Liver (tissue), 9 donors: ENCODE results near the gene ECHS1. TPM values are rescaled to one million over a fixed set of nuclear protein-coding genes. Genes with fewer than 3 reads are reported as not detected.

Experiments
- DNase-seq: peaks from one replicate; pipeline ENCODE4 v3.0.0-alpha.2; 2017; ENCODE audit warnings: low spot score
- H3K27ac ChIP-seq, 2 donors: one replicate each; pipeline ENCODE4 v1.7.0; 2013; ENCODE audit warnings: inconsistent platforms in 2 of 2, low read length in 2 of 2, control low read depth in 1 of 2, low read depth in 1 of 2, mild to moderate bottlenecking in 1 of 2
- H3K27me3 ChIP-seq, 4 donors: one replicate each; pipeline versions ENCODE4 v1.6.1 to v1.7.0; 2013; ENCODE audit warnings: low read length in 3 of 4, inconsistent platforms in 1 of 4, mild to moderate bottlenecking in 1 of 4, moderate library complexity in 1 of 4; ENCODE audit not compliant: control insufficient read depth in 4 of 4, insufficient read depth in 4 of 4
- H3K36me3 ChIP-seq, 4 donors: one replicate each; pipeline versions ENCODE4 v1.6.1 to v1.7.0; 2013; ENCODE audit warnings: low read length in 3 of 4, mild to moderate bottlenecking in 3 of 4, low read depth in 1 of 4, moderate library complexity in 1 of 4; ENCODE audit not compliant: control insufficient read depth in 4 of 4, insufficient read depth in 3 of 4
- H3K4me1 ChIP-seq, 4 donors: one replicate each; pipeline versions ENCODE4 v1.6.1 to v1.7.0; 2013; ENCODE audit warnings: low read length in 3 of 4, mild to moderate bottlenecking in 3 of 4, moderate library complexity in 1 of 4; ENCODE audit not compliant: control insufficient read depth in 4 of 4, insufficient read depth in 4 of 4
- H3K4me3 ChIP-seq, 3 donors: one replicate each; pipeline versions ENCODE4 v1.6.1 to v1.7.0; 2013; ENCODE audit warnings: low read length in 3 of 3, control low read depth in 1 of 3, low read depth in 1 of 3, mild to moderate bottlenecking in 1 of 3
- H3K9ac ChIP-seq, 2 donors: one replicate each; pipeline ENCODE4 v1.7.0; 2013; ENCODE audit warnings: low read length in 2 of 2, mild to moderate bottlenecking in 2 of 2, moderate library complexity in 2 of 2, control low read depth in 1 of 2, low read depth in 1 of 2
- H3K9me3 ChIP-seq, 4 donors: one replicate each; pipeline versions ENCODE4 v1.6.1 to v1.7.0; 2013; ENCODE audit warnings: low read length in 3 of 4; ENCODE audit not compliant: control insufficient read depth in 4 of 4
- ATF3 ChIP-seq: IDR thresholded peaks from 2 replicates; pipeline ENCODE4 v1.6.1; 2016; ENCODE audit warnings: antibody characterized with exemption
- CTCF ChIP-seq: fragments of 150-350 bp; IDR thresholded peaks from 2 replicates; pipeline ENCODE4 v1.5.1; 2017; ENCODE audit warnings: improper control_type of control experiment, low read depth, low read length; ENCODE audit not compliant: missing input control
- EGR1 ChIP-seq, 2 donors: IDR thresholded peaks; 2 replicates each; pipeline ENCODE4 v1.6.1; 2016 to 2018; ENCODE audit warnings: antibody characterized with exemption in 2 of 2, low read depth in 2 of 2
- FOXA1 ChIP-seq: IDR thresholded peaks from 2 replicates; pipeline ENCODE4 v1.6.1; 2016; ENCODE audit warnings: antibody characterized with exemption
- FOXA2 ChIP-seq: IDR thresholded peaks from 2 replicates; pipeline ENCODE4 v1.6.1; 2016; ENCODE audit warnings: antibody characterized with exemption
- GABPA ChIP-seq, 2 donors: IDR thresholded peaks in 1 of 2; conservative IDR thresholded peaks in 1 of 2; 2 replicates each; pipeline ENCODE4 v1.6.1; 2016; ENCODE audit warnings: antibody characterized with exemption in 2 of 2, mild to moderate bottlenecking in 1 of 2, moderate library complexity in 1 of 2
- HNF4A ChIP-seq, 2 donors: conservative IDR thresholded peaks; 2 replicates each; pipeline ENCODE4 v1.6.1; 2016; ENCODE audit warnings: antibody characterized with exemption in 2 of 2, mild to moderate bottlenecking in 2 of 2
- HNF4G ChIP-seq: IDR thresholded peaks from 2 replicates; pipeline ENCODE4 v1.6.1; 2016; ENCODE audit warnings: antibody characterized with exemption
- JUND ChIP-seq, 2 donors: IDR thresholded peaks; 2 replicates each; pipeline ENCODE4 v1.6.1; 2016; ENCODE audit warnings: antibody characterized with exemption in 2 of 2
- MAX ChIP-seq: IDR thresholded peaks from 2 replicates; pipeline ENCODE4 v1.6.1; 2016; ENCODE audit warnings: antibody characterized with exemption
- NR2F2 ChIP-seq: IDR thresholded peaks from 2 replicates; pipeline ENCODE4 v1.6.1; 2016; ENCODE audit warnings: antibody characterized with exemption
- RAD21 ChIP-seq, 2 donors: IDR thresholded peaks; 2 replicates each; pipeline ENCODE4 v1.6.1; 2016; ENCODE audit warnings: antibody characterized with exemption in 2 of 2, mild to moderate bottlenecking in 2 of 2
- REST ChIP-seq: IDR thresholded peaks from 2 replicates; pipeline ENCODE4 v1.6.1; 2016; ENCODE audit warnings: antibody characterized with exemption, mild to moderate bottlenecking
- RXRA ChIP-seq, 2 donors: IDR thresholded peaks; 2 replicates each; pipeline ENCODE4 v1.6.1; 2017 to 2018; ENCODE audit warnings: antibody characterized with exemption in 2 of 2, mild to moderate bottlenecking in 1 of 2
- SP1 ChIP-seq: IDR thresholded peaks from 2 replicates; pipeline ENCODE4 v1.6.1; 2018; ENCODE audit warnings: antibody characterized with exemption, mild to moderate bottlenecking
- TAF1 ChIP-seq: conservative IDR thresholded peaks from 2 replicates; pipeline ENCODE4 v1.6.1; 2016; ENCODE audit warnings: antibody characterized with exemption, mild to moderate bottlenecking
- YY1 ChIP-seq: IDR thresholded peaks from 2 replicates; pipeline ENCODE4 v1.6.1; 2016; ENCODE audit warnings: antibody characterized with exemption, mild to moderate bottlenecking
- ZBTB33 ChIP-seq: IDR thresholded peaks from 2 replicates; pipeline ENCODE4 v1.6.1; 2016; ENCODE audit warnings: antibody characterized with exemption
- WGBS: extraction: QIAGEN DNeasy Blood & Tissue Kit; methylation state at CpG from one replicate; pipeline ENCODE4 v1.1.7; 2013; 5-methylcytosine and 5-hydroxymethylcytosine counted together
- polyA plus RNA-seq, 2 donors: library from polyadenylated mRNA; stranded (reverse) in 1 of 2; unstranded in 1 of 2; fragments of 200-250 nt in 1 of 2; fragments of >200 nt in 1 of 2; fragmentation: Nextera tagmentation in 1 of 2; extraction: Ambion mirVana in 1 of 2; gene quantifications; one replicate each; pipeline versions ENCODE4 v1.2.1 to v1.2.3, GENCODE V29; 2013 to 2015
- total RNA-seq, 2 donors: library from RNA; depleted of rRNA; stranded (reverse); fragments of >200 nt; gene quantifications; one replicate each; pipeline ENCODE4 v1.2.3, GENCODE V29; 2014
- donor health status: healthy.
- donor health status: healthy.
- donor health status: healthy.
- donor health status: healthy.
- donor health status: healthy.

The ECHS1 gene
- total and polyA plus RNA-seq, 4 donors: 41.5 to 849 (median 354) TPM

- TF ChIP-seq REST (no peak), GABPA (IDR thresholded peaks at IDR 0.05 in 1 of 2, conservative IDR thresholded peaks at IDR 0.05 in 1 of 2) (no peak), RXRA (IDR thresholded peaks at IDR 0.05) (no peak), RAD21 (IDR thresholded peaks at IDR 0.05) (no peak), YY1 (no peak), NR2F2 (no peak)
Observed at GRCh38 chr10:133361227-133361626, 11.9 kb downstream of the ECHS1 start (continued).

GRCh38 chr10:133359972-133360610 is 13.1 kb downstream of the ECHS1 start:
- H3K9me3 ChIP-seq: no peaks in the 10 kb centered on the region
- H3K27ac ChIP-seq: peak overlapping the region; percentile 91 to 93
- DNase-seq: no peak
- H3K9ac ChIP-seq: no peak overlapping the region
- peaks cover 16 to 57% (median 40%) of the 10 kb centered on the region in 4 donors for H3K4me1 ChIP-seq
- TF ChIP-seq YY1 (peak; percentile 70), RXRA (IDR thresholded peaks at IDR 0.05) (peak; percentile 87 to 95), CTCF (no peak), REST (peak; percentile 85), EGR1 (IDR thresholded peaks at IDR 0.05; ENCODE audit: low read depth in 2 of 2) (no peak), NR2F2 (no peak), JUND (IDR thresholded peaks at IDR 0.05) (peak; percentile 39 to 76), ATF3 (peak; percentile 35), SP1 (peak; percentile 97), HNF4G (peak; percentile 94), RAD21 (IDR thresholded peaks at IDR 0.05) (peak; percentile 37 to 60), HNF4A (conservative IDR thresholded peaks at IDR 0.05) (peak; percentile 95 to 99), ZBTB33 (peak; percentile 95), MAX (peak; percentile 89), FOXA1 (peak; percentile 79), TAF1 (peak; percentile 40), GABPA (IDR thresholded peaks at IDR 0.05 in 1 of 2, conservative IDR thresholded peaks at IDR 0.05 in 1 of 2) (peak in 1 of 2 donors; percentile 47), FOXA2 (peak; percentile 81)
- H3K4me3 ChIP-seq: no peak overlapping the region
- peaks cover 11 to 32% (median 21%) of the 10 kb centered on the region in 4 donors for H3K36me3 ChIP-seq
- H3K27me3 ChIP-seq: no peaks in the 10 kb centered on the region
- 30% methylated on average over 17 of the region's 17 CpGs for WGBS
